ENCODE data around the gene CARHSP1.

DNA sequence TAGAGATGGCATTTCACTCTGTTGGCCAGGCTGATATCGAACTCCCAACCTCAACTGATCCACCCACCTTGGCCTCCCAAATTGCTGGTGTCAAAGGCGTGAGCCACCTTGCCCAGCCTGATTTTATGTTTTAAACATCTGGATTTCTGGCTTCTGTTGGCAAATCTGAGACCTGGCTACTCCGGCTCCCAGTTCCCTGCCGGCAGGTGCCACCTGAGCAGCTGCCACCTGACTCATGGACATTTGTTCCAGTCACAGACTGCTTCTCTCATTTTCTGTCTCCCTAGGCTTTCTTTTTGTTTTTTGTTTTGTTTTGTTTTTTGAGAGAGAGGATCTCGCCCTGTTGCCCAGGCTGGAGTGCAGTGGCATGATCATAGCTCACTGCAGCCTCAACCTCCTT, 61.6 kb downstream of the CARHSP1 start:
- TF ChIP-seq, protein P1, sequence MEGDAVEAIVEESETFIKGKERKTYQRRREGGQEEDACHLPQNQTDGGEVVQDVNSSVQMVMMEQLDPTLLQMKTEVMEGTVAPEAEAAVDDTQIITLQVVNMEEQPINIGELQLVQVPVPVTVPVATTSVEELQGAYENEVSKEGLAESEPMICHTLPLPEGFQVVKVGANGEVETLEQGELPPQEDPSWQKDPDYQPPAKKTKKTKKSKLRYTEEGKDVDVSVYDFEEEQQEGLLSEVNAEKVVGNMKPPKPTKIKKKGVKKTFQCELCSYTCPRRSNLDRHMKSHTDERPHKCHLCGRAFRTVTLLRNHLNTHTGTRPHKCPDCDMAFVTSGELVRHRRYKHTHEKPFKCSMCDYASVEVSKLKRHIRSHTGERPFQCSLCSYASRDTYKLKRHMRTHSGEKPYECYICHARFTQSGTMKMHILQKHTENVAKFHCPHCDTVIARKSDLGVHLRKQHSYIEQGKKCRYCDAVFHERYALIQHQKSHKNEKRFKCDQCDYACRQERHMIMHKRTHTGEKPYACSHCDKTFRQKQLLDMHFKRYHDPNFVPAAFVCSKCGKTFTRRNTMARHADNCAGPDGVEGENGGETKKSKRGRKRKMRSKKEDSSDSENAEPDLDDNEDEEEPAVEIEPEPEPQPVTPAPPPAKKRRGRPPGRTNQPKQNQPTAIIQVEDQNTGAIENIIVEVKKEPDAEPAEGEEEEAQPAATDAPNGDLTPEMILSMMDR (IDR thresholded peaks at IDR 0.05; ENCODE audit: low read length) = no peak
- TF ChIP-seq EZH2 (IDR thresholded peaks at IDR 0.05; ENCODE audit: borderline replicate concordance, low read length) = no peak

Measured in OCI-LY1 (cell line).